Vagina (tissue), 2 donors: ENCODE results near the gene ADPRH. TPM values are rescaled to one million over a fixed set of nuclear protein-coding genes. Genes with fewer than 3 reads are reported as not detected.

ENCODE experiments used
- DNase-seq, 2 donors: peaks; one replicate each; pipeline ENCODE4 v3.0.0-alpha.2; 2017; ENCODE audit errors: extremely low spot score in 2 of 2
- H3K27ac ChIP-seq: fragments of 200-600 bp; sonication (generic); one replicate; pipeline ENCODE4 v1.5.1; 2019
- H3K27me3 ChIP-seq: fragments of 200-600 bp; sonication (generic); one replicate; pipeline ENCODE4 v1.5.1; 2019
- H3K36me3 ChIP-seq, 2 donors: fragments of 200-600 bp; sonication (generic); one replicate each; pipeline ENCODE4 v1.5.1; 2017 to 2019
- H3K4me1 ChIP-seq: fragments of 200-600 bp; sonication (generic); one replicate; pipeline ENCODE4 v1.5.1; 2019
- H3K4me3 ChIP-seq, 2 donors: fragments of 200-600 bp; sonication (generic); 1 replicate in 1 of 2; 2 replicates in 1 of 2; pipeline ENCODE4 v1.5.1; 2016 to 2019
- H3K9me3 ChIP-seq: fragments of 200-600 bp; sonication (generic); one replicate; pipeline ENCODE4 v1.5.1; 2019
- CTCF ChIP-seq, 3 experiments: fragments of 450-650 bp in 2 of 3; fragments of 200-600 bp in 1 of 3; sonication (generic) in 1 of 3; IDR thresholded peaks; one replicate each; pipeline ENCODE4 v1.5.1; 2017 to 2019; ENCODE audit warnings: antibody characterized with exemption in 3 of 3, mild to moderate bottlenecking in 2 of 3, moderate library complexity in 2 of 3
- POLR2A ChIP-seq, 2 donors: fragments of 450-650 bp; IDR thresholded peaks; one replicate each; pipeline ENCODE4 v1.6.1; 2017; ENCODE audit warnings: antibody characterized with exemption in 2 of 2, mild to moderate bottlenecking in 2 of 2, moderate library complexity in 2 of 2
- POLR2AphosphoS5 ChIP-seq, 2 donors: sonication (generic); formaldehyde crosslinking; IDR thresholded peaks; one replicate each; pipeline ENCODE4 v1.9.0; 2017; ENCODE audit warnings: antibody characterized with exemption in 2 of 2, mild to moderate bottlenecking in 2 of 2, low read depth in 1 of 2; ENCODE audit not compliant: insufficient read depth in 1 of 2
- intact Hi-C: fragments of 100-400 bp; cut with DNase I; formaldehyde crosslinking; loops from one replicate; pipeline ENCODE4 v1.15.1; 2023
- total RNA-seq: library from RNA; depleted of rRNA; stranded (reverse); fragments of >200 nt; gene quantifications from one replicate; pipeline ENCODE4 v1.2.3, GENCODE V29; 2016

Gene ADPRH
- total RNA-seq, 1 donor from 2014 or later, result 2.9 TPM

- Histone ChIP-seq H3K27me3 (no peaks in the 10 kb centered on the region), H3K4me1 (no peaks in the 10 kb centered on the region), H3K4me3 (no peak overlapping the region), H3K36me3 (no peaks in the 10 kb centered on the region), H3K27ac (no peak overlapping the region), H3K9me3 (no peaks in the 10 kb centered on the region)
- TF ChIP-seq POLR2AphosphoS5 (IDR thresholded peaks at IDR 0.05; ENCODE audit: insufficient read depth in 1 of 2, low read depth in 1 of 2), result no peak
- DNase-seq, result no peak
- intact Hi-C loops, result no loop called here
Observed at GRCh38 chr3:119553823-119554415, 25.4 kb upstream of the ADPRH start.

GRCh38 chr3:119555309-119555735 lies 24.0 kb upstream of the ADPRH start:
- Histone ChIP-seq H3K9me3 (no peaks in the 10 kb centered on the region), H3K36me3 (no peaks in the 10 kb centered on the region), H3K27me3 (no peaks in the 10 kb centered on the region), H3K4me1 (no peaks in the 10 kb centered on the region), H3K27ac (no peak overlapping the region), H3K4me3 (no peak overlapping the region)
- TF ChIP-seq POLR2A (IDR thresholded peaks at IDR 0.05) (no peak), CTCF (IDR thresholded peaks at IDR 0.05) (no peak), POLR2AphosphoS5 (IDR thresholded peaks at IDR 0.05; ENCODE audit: insufficient read depth in 1 of 2, low read depth in 1 of 2) (no peak)
- intact Hi-C loops, result no loop called here
- DNase-seq, result no peak

- H3K27me3 ChIP-seq, result no peaks in the 10 kb centered on the region
- H3K4me1 ChIP-seq, result no peaks in the 10 kb centered on the region
- DNase-seq, result no peak
- no peaks in the 10 kb centered on the region for H3K9me3 ChIP-seq
- intact Hi-C loops, result no loop called here
- no peak overlapping the region for H3K4me3 ChIP-seq
- TF ChIP-seq POLR2AphosphoS5 (IDR thresholded peaks at IDR 0.05; ENCODE audit: insufficient read depth in 1 of 2, low read depth in 1 of 2), result no peak
- TF ChIP-seq CTCF (IDR thresholded peaks at IDR 0.05), result no peak
- no peak for TF ChIP-seq POLR2A (IDR thresholded peaks at IDR 0.05)
- H3K27ac ChIP-seq, result no peak overlapping the region
- H3K36me3 ChIP-seq, result no peaks in the 10 kb centered on the region
Observed at GRCh38 chr3:119555929-119556328, 23.4 kb upstream of the ADPRH start.

- Histone ChIP-seq H3K27me3 (no peaks in the 10 kb centered on the region), H3K27ac (no peak overlapping the region), H3K9me3 (no peaks in the 10 kb centered on the region), H3K4me3 (no peak overlapping the region), H3K4me1 (no peaks in the 10 kb centered on the region), H3K36me3 (no peaks in the 10 kb centered on the region)
- DNase-seq, result no peak
- intact Hi-C loops, result no loop called here
- TF ChIP-seq POLR2AphosphoS5 (IDR thresholded peaks at IDR 0.05; ENCODE audit: insufficient read depth in 1 of 2, low read depth in 1 of 2) (no peak), POLR2A (IDR thresholded peaks at IDR 0.05) (no peak), CTCF (IDR thresholded peaks at IDR 0.05) (no peak)
Observed at GRCh38 chr3:119557192-119557876, 22.0 kb upstream of the ADPRH start.

GRCh38 chr3:119557877-119558269 lies 21.4 kb upstream of the ADPRH start:
- H3K4me3 ChIP-seq, result no peak overlapping the region
- H3K36me3 ChIP-seq, result no peaks in the 10 kb centered on the region
- TF ChIP-seq POLR2A (IDR thresholded peaks at IDR 0.05) (no peak), POLR2AphosphoS5 (IDR thresholded peaks at IDR 0.05; ENCODE audit: insufficient read depth in 1 of 2, low read depth in 1 of 2) (no peak), CTCF (IDR thresholded peaks at IDR 0.05) (no peak)
- no peaks in the 10 kb centered on the region for H3K9me3 ChIP-seq
- H3K27me3 ChIP-seq, result no peaks in the 10 kb centered on the region
- intact Hi-C loops, result no loop called here
- H3K4me1 ChIP-seq, result no peaks in the 10 kb centered on the region
- no peak overlapping the region for H3K27ac ChIP-seq
- DNase-seq, result no peak
